ENCODE results near the gene DNAJC7.
A peak's percentile ranks its signal among the peaks of the same experiment; 100 is the strongest.
"Not testable (repeated sequence)": the region's sequence is repeated elsewhere in the genome, so short reads cannot be mapped to it uniquely, and the experiment has no call there.

The DNAJC7 gene

GRCh38 chr17:42019509-42020404 is 2.5 kb upstream of the DNAJC7 start, which contains the start of gene NKIRAS2:
Gene NKIRAS2, plus strand, starts transcription at chr17:42020090. Its CDS starts 1,488 bp downstream, at chr17:42021578.
- Histone ChIP-seq H3K4me1 (ENCODE audit: control insufficient read depth, insufficient read depth, low read length) (peaks cover 36% of the 10 kb centered on the region), H3K36me3 (ENCODE audit: control insufficient read depth, insufficient read depth, low read length) (peaks cover 8% of the 10 kb centered on the region), H3K27me3 (ENCODE audit: control insufficient read depth, insufficient read depth, low read length) (no peaks in the 10 kb centered on the region), H3K9me3 (ENCODE audit: control insufficient read depth, low read length) (no peaks in the 10 kb centered on the region), H3K9ac (ENCODE audit: low read length) (peak within 1 kb of the TSS; percentile 96), H3K4me3 (ENCODE audit: low read length) (peak within 1 kb of the TSS; percentile 82)

DNA sequence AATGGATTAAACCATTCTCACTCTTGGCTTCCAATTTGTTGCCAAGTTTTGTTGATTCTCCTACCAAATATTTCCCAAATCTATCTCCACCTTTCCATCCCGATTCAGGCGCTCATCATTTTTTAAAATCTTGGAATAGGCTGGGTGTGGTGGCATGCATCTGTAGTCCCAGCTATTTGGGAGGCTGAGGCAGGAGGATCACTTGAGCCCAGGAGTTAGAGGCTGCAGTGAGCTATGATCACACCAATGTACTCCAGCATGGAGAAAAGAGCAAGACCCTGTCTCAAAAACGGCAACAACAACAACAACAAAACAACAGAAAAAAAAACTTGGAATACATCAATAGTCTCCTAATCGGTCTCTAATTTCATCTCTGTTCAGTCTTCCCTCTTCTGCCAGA is 1.7 kb upstream of the DNAJC7 start:
- no peaks in the 10 kb centered on the region for H3K9me3 ChIP-seq (ENCODE audit: control insufficient read depth, low read length)
- H3K4me3 ChIP-seq (ENCODE audit: low read length) = no peak overlapping the region
- no peak overlapping the region for H3K9ac ChIP-seq (ENCODE audit: low read length)
- peaks cover 8% of the 10 kb centered on the region for H3K36me3 ChIP-seq (ENCODE audit: control insufficient read depth, insufficient read depth, low read length)
- peaks cover 28% of the 10 kb centered on the region for H3K4me1 ChIP-seq (ENCODE audit: control insufficient read depth, insufficient read depth, low read length)
- no peaks in the 10 kb centered on the region for H3K27me3 ChIP-seq (ENCODE audit: control insufficient read depth, insufficient read depth, low read length)

GRCh38 chr17:42018339-42018738 is 1.1 kb upstream of the DNAJC7 start:
- peak overlapping the region; percentile 98 for H3K9ac ChIP-seq (ENCODE audit: low read length)
- H3K4me1 ChIP-seq (ENCODE audit: control insufficient read depth, insufficient read depth, low read length) = peaks cover 26% of the 10 kb centered on the region
- no peak overlapping the region for H3K4me3 ChIP-seq (ENCODE audit: low read length)
- H3K36me3 ChIP-seq (ENCODE audit: control insufficient read depth, insufficient read depth, low read length) = peaks cover 8% of the 10 kb centered on the region
- no peaks in the 10 kb centered on the region for H3K27me3 ChIP-seq (ENCODE audit: control insufficient read depth, insufficient read depth, low read length)
- H3K9me3 ChIP-seq (ENCODE audit: control insufficient read depth, low read length) = no peaks in the 10 kb centered on the region

DNA sequence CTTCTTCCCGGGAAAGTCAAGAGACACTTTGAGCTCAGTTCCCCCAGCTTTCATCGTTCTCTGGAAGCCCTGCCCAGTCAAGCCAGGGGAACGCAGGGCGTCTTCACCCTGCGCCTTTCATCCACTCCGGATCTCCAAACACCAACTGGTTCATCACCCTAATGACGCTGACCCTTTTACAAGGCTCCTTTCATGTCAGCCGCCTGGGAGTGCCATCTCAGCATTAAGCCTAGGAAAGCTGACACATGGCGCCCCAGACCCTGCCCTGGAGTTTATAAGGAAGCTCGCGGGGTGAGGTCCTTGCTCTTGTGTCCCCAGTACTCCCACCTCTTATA is 594 bp upstream of the DNAJC7 start:
- peaks cover 8% of the 10 kb centered on the region for H3K36me3 ChIP-seq (ENCODE audit: control insufficient read depth, insufficient read depth, low read length)
- H3K9me3 ChIP-seq (ENCODE audit: control insufficient read depth, low read length) = no peaks in the 10 kb centered on the region
- peaks cover 29% of the 10 kb centered on the region for H3K4me1 ChIP-seq (ENCODE audit: control insufficient read depth, insufficient read depth, low read length)
- H3K4me3 ChIP-seq (ENCODE audit: low read length) = peak overlapping the region; percentile 88
- H3K9ac ChIP-seq (ENCODE audit: low read length) = peak overlapping the region; percentile 98
- H3K27me3 ChIP-seq (ENCODE audit: control insufficient read depth, insufficient read depth, low read length) = no peaks in the 10 kb centered on the region

DNA sequence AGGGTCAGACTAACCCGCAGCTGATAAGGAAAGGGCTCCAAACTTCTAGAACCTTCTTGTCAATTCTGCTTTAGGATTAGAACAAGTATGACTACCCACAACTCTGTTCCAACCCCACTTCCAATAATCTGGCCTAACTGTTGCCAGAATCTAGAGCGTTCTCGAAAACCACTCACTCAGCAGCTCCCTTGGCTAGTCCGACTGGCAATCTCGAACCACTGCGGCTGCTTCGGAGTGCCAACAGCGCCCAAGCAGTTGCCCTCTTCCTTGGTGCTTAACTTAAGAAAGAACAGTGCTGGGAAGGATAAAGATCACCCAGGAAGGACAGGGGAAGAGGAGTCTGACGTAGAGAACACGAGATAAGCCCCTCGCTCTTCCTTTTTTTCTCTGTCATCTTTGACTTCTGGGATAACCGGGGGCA is 818 bp downstream of the DNAJC7 start:
- no peaks in the 10 kb centered on the region for H3K36me3 ChIP-seq (ENCODE audit: control insufficient read depth, insufficient read depth, low read length)
- H3K4me1 ChIP-seq (ENCODE audit: control insufficient read depth, insufficient read depth, low read length) = peaks cover 33% of the 10 kb centered on the region
- no peaks in the 10 kb centered on the region for H3K27me3 ChIP-seq (ENCODE audit: control insufficient read depth, insufficient read depth, low read length)
- no peaks in the 10 kb centered on the region for H3K9me3 ChIP-seq (ENCODE audit: control insufficient read depth, low read length)
- peak overlapping the region; percentile 98 for H3K9ac ChIP-seq (ENCODE audit: low read length)
- peak overlapping the region; percentile 88 for H3K4me3 ChIP-seq (ENCODE audit: low read length)

GRCh38 chr17:42013740-42014139 is 3.5 kb downstream of the DNAJC7 start:
- not testable (repeated sequence) for H3K36me3 ChIP-seq (ENCODE audit: control insufficient read depth, insufficient read depth, low read length); H3K9me3 ChIP-seq (ENCODE audit: control insufficient read depth, low read length); H3K9ac ChIP-seq (ENCODE audit: low read length); H3K27me3 ChIP-seq (ENCODE audit: control insufficient read depth, insufficient read depth, low read length); H3K4me3 ChIP-seq (ENCODE audit: low read length)
- H3K4me1 ChIP-seq (ENCODE audit: control insufficient read depth, insufficient read depth, low read length) = peaks cover 23% of the 10 kb centered on the region

DNA sequence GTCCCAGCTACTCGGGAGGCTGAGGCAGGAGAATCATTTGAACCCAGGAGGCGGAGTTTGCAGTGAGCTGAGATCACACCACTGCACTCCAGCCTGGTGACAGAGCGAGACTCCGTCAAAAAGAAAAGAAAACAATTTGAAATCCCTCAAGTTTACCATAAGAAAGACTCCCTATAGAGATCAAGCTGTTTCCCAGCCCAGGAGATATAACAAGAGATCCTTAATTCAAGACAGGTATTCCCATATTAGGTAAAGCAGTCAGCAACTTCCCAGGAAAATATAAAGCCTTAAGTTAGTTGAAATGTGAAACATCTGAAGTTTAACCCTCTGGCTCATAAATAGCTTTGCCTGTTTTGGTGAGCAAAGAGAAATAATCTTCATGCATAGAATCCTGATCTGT is 4.9 kb downstream of the DNAJC7 start:
- not testable (repeated sequence) for H3K9me3 ChIP-seq (ENCODE audit: control insufficient read depth, low read length); H3K27me3 ChIP-seq (ENCODE audit: control insufficient read depth, insufficient read depth, low read length); H3K9ac ChIP-seq (ENCODE audit: low read length); H3K4me3 ChIP-seq (ENCODE audit: low read length); H3K36me3 ChIP-seq (ENCODE audit: control insufficient read depth, insufficient read depth, low read length)
- H3K4me1 ChIP-seq (ENCODE audit: control insufficient read depth, insufficient read depth, low read length) = peaks cover 15% of the 10 kb centered on the region

DNA sequence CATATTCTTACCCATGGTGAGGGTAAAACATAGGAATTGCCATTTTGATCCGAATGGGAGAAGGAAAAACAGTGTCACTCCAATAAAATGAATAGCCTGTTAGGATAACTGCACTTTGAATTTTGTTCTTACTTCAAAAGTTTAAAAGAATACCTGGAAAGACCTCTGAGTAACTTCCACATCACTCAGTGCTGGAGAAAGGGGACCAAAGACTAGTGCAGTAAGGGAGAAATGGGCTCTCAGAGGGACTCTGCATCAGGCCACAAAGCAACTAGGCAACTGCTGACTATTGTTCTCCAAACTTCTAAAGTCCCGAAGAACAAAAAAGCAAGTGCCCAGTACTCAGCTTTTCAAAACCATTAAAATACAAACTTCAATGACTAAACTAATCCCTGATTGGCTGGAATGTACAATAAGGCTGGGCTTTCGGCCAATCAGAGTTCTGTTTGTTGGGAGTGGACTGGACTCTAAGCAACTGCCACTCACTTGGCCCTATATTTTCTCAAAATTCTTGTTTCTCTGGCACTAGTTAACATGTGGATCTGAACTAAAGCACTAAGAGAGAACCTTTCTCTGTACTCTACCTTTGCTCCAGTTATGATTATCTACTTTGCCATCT is 6.2 kb downstream of the DNAJC7 start:
- H3K4me1 ChIP-seq (ENCODE audit: control insufficient read depth, insufficient read depth, low read length) = peaks cover 9% of the 10 kb centered on the region
- H3K9ac ChIP-seq (ENCODE audit: low read length) = no peak overlapping the region
- H3K27me3 ChIP-seq (ENCODE audit: control insufficient read depth, insufficient read depth, low read length) = no peaks in the 10 kb centered on the region
- no peaks in the 10 kb centered on the region for H3K36me3 ChIP-seq (ENCODE audit: control insufficient read depth, insufficient read depth, low read length)
- H3K9me3 ChIP-seq (ENCODE audit: control insufficient read depth, low read length) = no peaks in the 10 kb centered on the region
- H3K4me3 ChIP-seq (ENCODE audit: low read length) = no peak overlapping the region

GRCh38 chr17:42010266-42010680 is 7.0 kb downstream of the DNAJC7 start:
- H3K9me3 ChIP-seq (ENCODE audit: control insufficient read depth, low read length); H3K4me3 ChIP-seq (ENCODE audit: low read length); H3K36me3 ChIP-seq (ENCODE audit: control insufficient read depth, insufficient read depth, low read length); H3K4me1 ChIP-seq (ENCODE audit: control insufficient read depth, insufficient read depth, low read length); H3K9ac ChIP-seq (ENCODE audit: low read length); H3K27me3 ChIP-seq (ENCODE audit: control insufficient read depth, insufficient read depth, low read length): not testable (repeated sequence)

GRCh38 chr17:42009170-42009569 is 8.1 kb downstream of the DNAJC7 start:
- Histone ChIP-seq H3K9me3 (ENCODE audit: control insufficient read depth, low read length) (no peaks in the 10 kb centered on the region), H3K27me3 (ENCODE audit: control insufficient read depth, insufficient read depth, low read length) (no peaks in the 10 kb centered on the region), H3K4me1 (ENCODE audit: control insufficient read depth, insufficient read depth, low read length) (peaks cover 13% of the 10 kb centered on the region)

GRCh38 chr17:42005166-42005565 is 12.1 kb downstream of the DNAJC7 start:
- Histone ChIP-seq H3K4me1 (ENCODE audit: control insufficient read depth, insufficient read depth, low read length) (peaks cover 36% of the 10 kb centered on the region), H3K36me3 (ENCODE audit: control insufficient read depth, insufficient read depth, low read length) (no peaks in the 10 kb centered on the region), H3K9ac (ENCODE audit: low read length) (no peak overlapping the region), H3K4me3 (ENCODE audit: low read length) (no peak overlapping the region), H3K27me3 (ENCODE audit: control insufficient read depth, insufficient read depth, low read length) (no peaks in the 10 kb centered on the region), H3K9me3 (ENCODE audit: control insufficient read depth, low read length) (no peaks in the 10 kb centered on the region)

More at GRCh38 chr17:42009170-42009569, 8.1 kb downstream of the DNAJC7 start:
- no peaks in the 10 kb centered on the region for H3K36me3 ChIP-seq (ENCODE audit: control insufficient read depth, insufficient read depth, low read length)
- no peak overlapping the region for H3K9ac ChIP-seq (ENCODE audit: low read length)
- no peak overlapping the region for H3K4me3 ChIP-seq (ENCODE audit: low read length)

DNA sequence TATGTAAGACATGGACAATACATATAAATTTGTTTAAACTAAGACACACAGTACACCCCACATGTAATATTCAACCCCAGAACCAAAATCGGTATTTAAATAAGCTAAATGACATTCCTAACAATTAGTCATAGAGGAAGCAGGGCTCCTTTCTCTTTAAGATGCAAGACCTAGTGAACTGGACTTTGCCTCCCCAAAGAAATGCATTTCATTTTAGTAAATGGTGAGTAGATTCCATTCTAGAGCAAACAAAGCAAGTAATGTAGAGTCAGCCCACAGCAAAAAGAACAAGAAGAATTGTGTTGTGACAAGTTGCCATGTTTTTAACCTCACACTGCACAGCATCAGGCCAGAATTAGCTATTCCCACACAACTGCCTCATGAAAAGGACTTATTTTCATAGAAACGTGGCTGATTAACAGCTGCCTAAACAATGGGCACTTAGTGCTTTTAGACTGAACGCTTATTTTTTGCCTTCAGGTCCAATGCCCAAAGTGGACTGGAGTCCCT is 14.4 kb downstream of the DNAJC7 start:
- no peak overlapping the region for H3K9ac ChIP-seq (ENCODE audit: low read length)
- H3K9me3 ChIP-seq (ENCODE audit: control insufficient read depth, low read length) = no peaks in the 10 kb centered on the region
- H3K27me3 ChIP-seq (ENCODE audit: control insufficient read depth, insufficient read depth, low read length) = no peaks in the 10 kb centered on the region
- H3K36me3 ChIP-seq (ENCODE audit: control insufficient read depth, insufficient read depth, low read length) = no peaks in the 10 kb centered on the region
- peaks cover 39% of the 10 kb centered on the region for H3K4me1 ChIP-seq (ENCODE audit: control insufficient read depth, insufficient read depth, low read length)
- no peak overlapping the region for H3K4me3 ChIP-seq (ENCODE audit: low read length)
